HG02610 (cell line): ENCODE results near the gene TERF2IP.

Experiments used
- ATAC-seq: cut with Tn5 transposase; IDR thresholded peaks from one replicate; pipeline ENCODE4 v1.9.1; 2021; ENCODE audit warnings: mild to moderate bottlenecking, moderate library complexity; ENCODE audit not compliant: unreplicated experiment

Gene TERF2IP

GRCh38 chr16:75647492-75648264 lies at the start of gene TERF2IP, which contains the start of gene KARS1:
Gene TERF2IP, plus strand, starts transcription at chr16:75647773. Its CDS starts 110 bp downstream, at chr16:75647883.
Gene KARS1, minus strand, starts transcription at chr16:75647665. Its CDS starts 26 bp downstream, at chr16:75647639.
- ATAC-seq, result peak; percentile 85

DNA sequence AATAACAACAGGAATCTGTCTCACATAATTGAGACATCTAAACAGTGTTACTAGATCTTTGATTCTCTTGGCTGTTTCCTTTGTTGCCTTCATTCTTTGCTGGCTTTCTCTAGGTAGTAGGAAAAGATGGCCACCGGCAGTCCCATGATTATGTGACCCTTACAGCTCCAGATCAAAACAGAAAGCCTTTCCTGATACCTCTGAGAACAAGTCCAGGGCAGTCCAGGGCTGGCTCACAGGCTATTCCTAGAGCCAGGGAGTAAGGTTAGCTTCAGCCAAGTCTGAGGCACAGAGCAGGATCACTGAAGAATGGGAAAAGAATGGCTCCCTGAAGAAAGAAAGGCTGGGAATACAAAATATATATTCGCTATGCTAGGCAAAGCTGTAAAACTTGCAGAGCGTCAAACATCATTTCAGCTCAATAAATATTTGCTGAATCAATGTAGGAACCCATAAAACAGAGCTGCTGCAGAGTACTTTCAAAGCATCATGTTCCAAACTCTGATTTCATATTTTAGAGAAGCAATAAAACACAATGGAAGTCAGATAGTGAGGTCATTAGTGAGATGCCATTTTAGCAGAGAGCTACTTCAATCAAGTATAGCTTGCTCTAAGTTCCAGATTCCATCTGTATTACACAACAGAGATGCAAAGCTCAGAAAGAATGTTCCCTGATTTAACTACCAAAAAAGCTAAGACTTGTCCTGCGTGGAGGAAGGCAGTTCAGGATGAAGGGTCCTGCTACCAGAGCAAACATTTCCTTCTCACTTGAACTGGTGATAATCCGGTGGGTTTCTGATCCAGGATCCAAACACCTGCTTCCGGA lies 47.9 kb upstream of the TERF2IP start:
- ATAC-seq, result no peak

DNA sequence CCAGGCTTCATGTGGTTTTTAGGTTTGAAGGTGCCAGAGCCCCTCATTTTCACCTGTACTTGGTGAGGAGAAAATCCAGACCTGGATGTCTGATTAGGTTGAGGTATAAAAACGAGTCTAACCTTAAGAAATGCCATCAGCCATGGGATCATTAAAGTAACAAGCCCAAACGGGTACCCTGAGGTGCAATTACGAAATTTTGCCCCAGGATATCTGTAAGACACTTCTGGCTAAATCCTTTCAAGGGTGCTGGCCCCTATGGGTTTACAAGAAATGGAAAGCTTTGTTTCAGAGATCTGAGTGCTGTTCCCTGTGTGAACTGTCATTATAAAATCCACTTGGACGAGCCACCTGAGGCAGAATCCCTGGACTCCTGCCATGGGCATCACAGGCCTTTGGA lies 44.3 kb upstream of the TERF2IP start:
- no peak for ATAC-seq

GRCh38 chr16:75606507-75606906 lies 41.1 kb upstream of the TERF2IP start:
- ATAC-seq, result no peak

DNA sequence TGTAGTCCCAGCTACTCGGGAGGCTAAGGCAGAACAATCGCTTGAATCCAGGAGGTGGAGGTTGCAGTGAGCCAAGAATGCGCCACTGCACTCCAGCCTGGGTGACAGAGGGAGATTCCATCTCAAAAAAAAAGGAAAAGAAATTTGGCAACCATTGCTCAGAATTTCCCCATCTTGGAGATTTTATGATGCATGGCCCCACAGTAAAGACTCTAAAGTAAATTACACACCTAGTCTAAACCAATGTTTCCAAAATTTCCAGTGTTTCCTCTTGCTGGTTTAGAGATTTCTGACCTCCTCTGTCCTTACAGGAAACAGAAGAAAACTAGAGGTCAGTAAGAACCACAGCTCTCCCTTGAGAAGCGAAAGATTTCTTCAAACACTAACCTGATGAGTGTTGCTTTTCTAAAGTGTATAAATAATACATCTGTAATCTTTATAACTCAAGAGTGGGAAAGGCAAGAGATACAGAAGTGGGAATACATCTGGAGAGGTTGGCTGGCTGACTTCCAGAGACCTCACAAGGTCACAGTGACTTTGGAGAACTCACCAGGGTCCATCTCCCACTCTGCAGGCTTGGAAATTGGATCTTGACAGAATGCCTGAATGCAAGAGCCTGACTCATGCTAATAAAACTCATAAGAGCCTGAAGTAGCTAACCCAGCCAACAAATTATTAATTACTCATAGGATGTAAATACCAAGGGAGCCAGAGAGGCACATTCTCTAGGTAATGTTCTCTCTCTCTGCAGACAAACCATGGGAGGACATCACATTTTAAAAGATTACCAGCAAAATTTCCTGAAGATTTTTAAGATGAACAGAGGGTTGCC lies 33.3 kb upstream of the TERF2IP start:
- no peak for ATAC-seq

DNA sequence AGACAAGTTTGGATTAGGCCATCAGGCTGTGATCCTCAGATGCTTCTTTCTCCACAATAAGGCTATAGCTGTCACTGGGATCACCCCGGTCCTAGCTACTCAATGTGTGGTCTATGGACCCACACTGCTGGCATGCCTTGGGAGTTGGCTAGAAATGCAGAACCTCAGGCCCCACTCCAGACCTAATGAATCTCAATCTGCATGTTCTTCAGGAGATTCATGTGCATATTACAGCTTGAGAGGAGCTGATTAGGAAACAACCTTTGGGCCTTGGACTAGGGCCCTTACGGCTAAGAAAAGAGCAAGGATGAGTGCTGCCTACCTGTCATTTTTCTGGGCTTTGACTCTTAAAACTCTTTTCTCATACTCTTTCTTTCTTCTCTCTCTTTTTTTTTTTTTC lies 32.0 kb upstream of the TERF2IP start:
- ATAC-seq, result no peak

DNA sequence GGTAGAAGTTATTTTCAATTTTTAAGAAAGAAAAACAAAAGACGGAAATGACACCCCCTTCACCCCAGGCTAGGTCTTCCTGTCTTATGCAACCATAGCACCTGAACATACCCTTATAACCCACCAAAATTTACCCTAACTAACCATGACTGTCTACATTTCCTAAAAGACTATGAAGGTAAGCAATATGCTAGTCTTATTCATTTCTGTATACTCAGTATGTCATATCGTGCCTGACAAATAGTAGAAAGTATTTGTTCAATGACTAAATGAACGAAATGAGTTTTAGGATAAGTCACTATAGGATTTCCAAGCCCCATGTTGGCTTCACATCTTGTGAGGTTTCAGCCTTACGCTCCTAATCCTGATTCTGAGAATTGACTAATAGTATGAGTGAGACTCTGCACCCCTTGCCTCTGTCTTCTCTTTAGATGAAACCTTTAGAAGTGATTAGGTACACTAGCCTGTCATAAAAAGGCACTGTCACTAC lies 31.0 kb upstream of the TERF2IP start:
- peak; percentile 64 for ATAC-seq

DNA sequence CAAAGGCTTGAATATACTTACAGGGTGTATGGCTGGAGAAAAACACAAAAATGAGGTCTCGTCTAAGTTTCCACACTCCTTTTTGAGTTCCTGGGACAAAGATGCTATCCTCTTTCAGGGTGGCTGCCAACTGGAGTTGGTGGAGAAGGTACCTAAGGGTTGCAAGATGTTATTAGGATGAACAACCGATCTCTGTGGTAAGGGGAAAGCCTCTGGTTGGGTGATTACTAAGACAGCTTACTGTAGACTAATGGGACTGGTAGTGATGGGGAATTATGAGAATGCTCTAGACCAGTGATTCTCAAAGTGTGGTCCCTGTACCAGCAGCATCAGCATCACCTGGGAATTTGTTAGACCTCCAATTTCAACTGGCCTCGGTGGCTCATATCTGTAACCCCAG lies 30.5 kb upstream of the TERF2IP start:
- ATAC-seq, result no peak

- ATAC-seq, result no peak
These were observed 28.8 kb upstream of the TERF2IP start for GRCh38 chr16:75618780-75619179.

- ATAC-seq, result no peak
These were observed 27.0 kb upstream of the TERF2IP start for GRCh38 chr16:75620326-75621169.

GRCh38 chr16:75621170-75621477 lies 26.4 kb upstream of the TERF2IP start:
- no peak for ATAC-seq

DNA sequence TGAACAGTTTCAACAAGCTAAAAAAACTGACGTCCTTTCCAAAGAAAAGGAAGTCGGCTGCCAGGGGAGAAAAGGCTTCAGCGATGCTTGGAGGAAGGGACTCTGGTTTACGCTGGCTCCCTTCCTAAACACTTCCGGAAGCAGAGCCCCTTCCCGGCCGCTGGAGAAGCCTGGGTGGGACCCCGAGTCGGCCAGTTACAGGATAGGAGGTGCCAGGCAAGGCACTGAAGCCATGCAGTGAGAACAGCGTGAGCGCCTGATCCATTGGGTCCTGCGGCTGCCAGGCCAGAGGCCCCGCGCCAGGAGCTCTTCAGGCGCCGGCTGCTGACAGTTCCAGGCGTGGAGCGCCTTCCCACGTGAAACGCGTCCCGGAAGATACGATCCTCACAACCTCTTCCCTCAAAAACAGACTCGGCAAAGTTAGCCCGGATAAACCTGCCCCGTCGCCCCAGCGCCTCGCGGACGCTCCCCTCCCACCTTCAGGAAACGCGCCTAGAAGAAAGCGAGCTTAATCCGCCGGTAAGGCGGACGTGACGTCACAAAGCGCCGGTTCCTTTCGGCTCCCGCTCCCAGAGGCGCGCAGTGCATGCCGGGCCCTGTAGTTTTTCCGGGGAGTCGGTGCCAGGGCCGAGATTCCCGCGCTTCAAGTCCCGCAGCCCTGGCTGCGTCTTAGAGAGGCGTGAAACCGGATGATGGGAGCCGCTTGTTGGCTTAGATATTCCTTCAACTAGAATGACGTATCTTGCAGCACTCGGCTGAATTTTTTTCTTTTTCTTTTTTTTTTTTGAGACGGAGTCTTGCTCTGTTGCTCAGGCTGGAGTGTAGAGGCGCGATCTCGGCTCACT lies 24.6 kb upstream of the TERF2IP start, which contains the start of gene ADAT1:
TSS of gene ADAT1 (minus strand) at position 521 of the 845 bp plus-strand sequence. CDS start 2,482 bp downstream, outside the sequence.
- peak; percentile 97 for ATAC-seq

- no peak for ATAC-seq
These were observed 22.6 kb upstream of the TERF2IP start for GRCh38 chr16:75624921-75625334.

GRCh38 chr16:75626806-75627205 lies 20.8 kb upstream of the TERF2IP start:
- ATAC-seq, result no peak

GRCh38 chr16:75627851-75628250 lies 19.7 kb upstream of the TERF2IP start:
- ATAC-seq, result no peak

DNA sequence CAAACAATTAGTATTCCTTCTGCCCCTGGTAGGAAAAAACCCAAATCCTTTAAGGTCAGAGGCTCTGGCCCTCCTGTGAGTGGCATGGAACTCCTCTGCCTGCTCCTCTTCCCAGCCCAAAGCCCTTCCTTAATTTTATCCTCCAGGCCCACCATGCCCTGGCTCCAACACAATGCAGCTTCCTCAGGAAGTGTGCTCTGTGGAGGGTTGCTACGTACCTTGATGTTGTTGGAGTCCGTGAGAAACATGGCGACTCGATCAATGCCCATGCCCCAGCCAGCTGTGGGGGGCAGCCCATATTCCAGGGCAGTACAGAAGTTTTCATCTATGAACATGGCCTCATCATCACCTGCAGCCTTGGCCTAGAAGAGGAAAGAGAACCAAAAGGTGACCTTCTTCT lies 19.2 kb upstream of the TERF2IP start:
- ATAC-seq, result no peak

DNA sequence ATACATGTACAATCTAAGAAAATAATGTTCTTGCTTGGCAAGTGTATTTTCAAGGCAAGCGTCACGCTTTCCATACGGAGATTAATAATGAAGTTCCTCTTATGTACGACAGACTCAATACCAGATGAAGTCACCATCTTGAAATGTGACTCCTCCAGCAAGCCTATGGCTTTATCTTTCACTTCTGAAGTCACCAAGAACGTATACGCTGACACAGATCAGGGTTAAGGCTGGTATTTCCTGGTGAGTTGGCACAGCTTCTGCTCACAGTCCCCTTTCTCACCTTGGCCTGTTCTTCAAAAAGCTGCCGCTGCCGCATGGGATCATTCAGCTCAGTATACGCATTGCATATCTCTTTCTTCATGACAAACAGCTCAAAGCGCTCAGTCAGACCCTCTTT lies 18.4 kb upstream of the TERF2IP start:
- no peak for ATAC-seq

DNA sequence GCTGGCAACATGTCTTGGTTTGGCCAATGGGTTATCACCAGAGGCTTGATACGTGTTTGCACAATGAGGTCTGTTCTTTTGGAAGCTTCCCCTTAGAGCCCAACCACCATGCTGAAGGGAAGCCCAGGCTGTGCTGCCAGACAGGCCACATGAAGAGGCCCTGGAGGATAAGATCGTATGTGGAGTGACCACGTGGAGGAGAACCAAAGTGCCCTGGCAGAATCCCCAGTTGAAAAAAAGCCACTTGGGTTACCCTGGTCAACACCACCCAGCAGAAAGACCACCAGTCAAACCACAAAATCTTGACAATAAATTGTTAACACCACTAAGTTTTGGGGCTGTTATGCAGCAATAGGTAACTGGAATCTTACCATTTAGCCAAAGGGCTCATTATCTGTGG lies 17.5 kb upstream of the TERF2IP start:
- no peak for ATAC-seq

- ATAC-seq, result no peak
These were observed 14.7 kb upstream of the TERF2IP start for GRCh38 chr16:75632857-75633256.
